Activated CD4-positive, alpha-beta T cell treated with anti-CD3 and anti-CD28 coated beads for 24 hours (primary cell): ENCODE data around the gene PBX2.
"Not testable (repeated sequence)": the region's sequence is repeated elsewhere in the genome, so short reads cannot be mapped to it uniquely, and the experiment has no call there.

Source experiments
- DNase-seq, 2 donors: peaks; one replicate each; pipeline ENCODE4 v3.0.0-alpha.2; 2020; ENCODE audit warnings: low read depth in 2 of 2

The PBX2 gene

GRCh38 chr6:32151181-32151862 lies 38.7 kb downstream of the PBX2 start:
- no peak for DNase-seq

GRCh38 chr6:32149932-32150870 lies 39.8 kb downstream of the PBX2 start:
- no peak for DNase-seq

GRCh38 chr6:32149092-32149755 lies 40.8 kb downstream of the PBX2 start:
- DNase-seq, result no peak

GRCh38 chr6:32148289-32149091 lies 41.5 kb downstream of the PBX2 start:
- DNase-seq, result peak; percentile 56

GRCh38 chr6:32147401-32148132 lies 42.4 kb downstream of the PBX2 start:
- DNase-seq, result no peak

- no peak for DNase-seq
These were observed 43.3 kb downstream of the PBX2 start for GRCh38 chr6:32146687-32147086.

- DNase-seq, result no peak
These were observed 43.7 kb downstream of the PBX2 start for GRCh38 chr6:32146287-32146686.

GRCh38 chr6:32144238-32144637 lies 45.8 kb downstream of the PBX2 start:
- not testable (repeated sequence) for DNase-seq

- DNase-seq, result no peak
These were observed 49.5 kb downstream of the PBX2 start for GRCh38 chr6:32140420-32141046.

- DNase-seq, result no peak
These were observed 50.4 kb downstream of the PBX2 start for GRCh38 chr6:32139590-32139989.

GRCh38 chr6:32137454-32137853 lies 52.5 kb downstream of the PBX2 start:
- no peak for DNase-seq
